Astrocyte (in vitro differentiated cells and primary cell): ENCODE data around the gene IFIT3.
"Not testable (repeated sequence)": the region's sequence is repeated elsewhere in the genome, so short reads cannot be mapped to it uniquely, and the experiment has no call there.

Source experiments
- CTCF ChIP-seq: IDR thresholded peaks from 2 replicates; pipeline ENCODE4 v1.5.1; 2011; ENCODE audit warnings: low read depth, mild to moderate bottlenecking, inconsistent platforms, low read length, moderate library complexity; ENCODE audit not compliant: insufficient read depth
- EZH2 ChIP-seq: IDR thresholded peaks from 2 replicates; pipeline ENCODE4 v1.6.1; 2012; ENCODE audit warnings: mild to moderate bottlenecking, low read length, inconsistent platforms; ENCODE audit not compliant: insufficient read depth

DNA sequence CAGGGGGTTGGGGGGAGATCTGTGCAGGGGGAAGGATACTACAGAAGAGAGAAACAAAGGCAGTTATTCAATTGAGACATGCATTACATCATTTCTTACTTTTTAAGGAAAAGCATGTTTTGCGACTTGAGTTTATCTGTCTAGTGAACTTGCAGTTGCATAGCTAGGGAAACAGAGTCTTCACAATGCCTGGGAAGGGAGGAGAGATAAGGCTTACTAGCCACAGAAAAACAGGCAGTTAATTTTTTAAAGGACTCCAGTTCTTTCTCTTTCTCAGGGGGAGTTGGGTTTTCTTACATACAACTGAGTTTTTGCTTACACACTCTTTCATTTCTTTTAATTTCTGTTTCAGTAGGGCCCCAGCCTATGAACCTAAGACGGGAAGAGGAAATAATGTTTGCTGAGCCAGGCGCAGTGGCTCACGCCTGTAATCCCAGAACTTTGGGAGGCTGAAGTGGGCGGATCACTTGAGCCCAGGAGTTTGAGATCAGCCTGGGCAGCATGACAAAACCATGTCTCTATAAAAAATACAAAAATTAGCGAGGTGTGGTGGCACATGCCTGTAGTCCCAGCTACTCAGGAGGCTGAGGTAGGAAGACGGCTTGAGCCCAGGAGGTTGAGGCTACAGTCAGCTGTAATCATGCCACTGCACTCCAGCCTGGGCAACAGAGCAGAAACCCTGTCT is 23.0 kb downstream of the IFIT3 start:
- not testable (repeated sequence) for TF ChIP-seq CTCF, EZH2
